ENCODE measurements around the gene PLD1. TPM values are rescaled to one million over a fixed set of nuclear protein-coding genes. Genes with fewer than 3 reads are reported as not detected.

The PLD1 gene
- total RNA-seq, 1 donor from 2014 or later = 8.8 TPM

DNA sequence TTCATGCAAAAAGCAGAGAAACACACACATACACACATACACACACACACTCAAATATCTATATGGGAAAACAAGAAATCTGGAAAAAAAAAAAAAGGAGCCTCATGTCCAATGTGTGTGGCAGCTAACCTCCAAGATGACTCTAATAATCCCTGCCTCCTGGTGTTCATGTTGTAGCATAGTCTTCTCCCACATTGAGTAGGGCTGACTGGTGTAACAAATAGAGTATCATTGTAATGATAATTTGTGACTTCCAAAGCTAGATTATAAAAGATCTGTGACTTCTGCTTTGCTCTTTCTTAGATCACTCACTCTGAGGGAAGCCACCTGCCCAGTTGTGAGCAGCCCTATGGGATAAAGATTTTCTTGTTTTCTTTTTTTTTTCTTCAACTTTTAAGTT is 219.2 kb downstream of the PLD1 start:
- H3K27me3 ChIP-seq = no peaks in the 10 kb centered on the region
- H3K4me1 ChIP-seq = no peaks in the 10 kb centered on the region
- H3K9me3 ChIP-seq = no peaks in the 10 kb centered on the region
- no peak for DNase-seq (ENCODE audit: low spot score in 2 of 2)
- H3K27ac ChIP-seq = no peak overlapping the region
- intact Hi-C loops (cut with DNase I) = no loop called here
- H3K36me3 ChIP-seq = no peaks in the 10 kb centered on the region
- H3K4me3 ChIP-seq = no peak overlapping the region
- TF ChIP-seq, protein P1, sequence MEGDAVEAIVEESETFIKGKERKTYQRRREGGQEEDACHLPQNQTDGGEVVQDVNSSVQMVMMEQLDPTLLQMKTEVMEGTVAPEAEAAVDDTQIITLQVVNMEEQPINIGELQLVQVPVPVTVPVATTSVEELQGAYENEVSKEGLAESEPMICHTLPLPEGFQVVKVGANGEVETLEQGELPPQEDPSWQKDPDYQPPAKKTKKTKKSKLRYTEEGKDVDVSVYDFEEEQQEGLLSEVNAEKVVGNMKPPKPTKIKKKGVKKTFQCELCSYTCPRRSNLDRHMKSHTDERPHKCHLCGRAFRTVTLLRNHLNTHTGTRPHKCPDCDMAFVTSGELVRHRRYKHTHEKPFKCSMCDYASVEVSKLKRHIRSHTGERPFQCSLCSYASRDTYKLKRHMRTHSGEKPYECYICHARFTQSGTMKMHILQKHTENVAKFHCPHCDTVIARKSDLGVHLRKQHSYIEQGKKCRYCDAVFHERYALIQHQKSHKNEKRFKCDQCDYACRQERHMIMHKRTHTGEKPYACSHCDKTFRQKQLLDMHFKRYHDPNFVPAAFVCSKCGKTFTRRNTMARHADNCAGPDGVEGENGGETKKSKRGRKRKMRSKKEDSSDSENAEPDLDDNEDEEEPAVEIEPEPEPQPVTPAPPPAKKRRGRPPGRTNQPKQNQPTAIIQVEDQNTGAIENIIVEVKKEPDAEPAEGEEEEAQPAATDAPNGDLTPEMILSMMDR (IDR thresholded peaks at IDR 0.05) = no peak

DNA sequence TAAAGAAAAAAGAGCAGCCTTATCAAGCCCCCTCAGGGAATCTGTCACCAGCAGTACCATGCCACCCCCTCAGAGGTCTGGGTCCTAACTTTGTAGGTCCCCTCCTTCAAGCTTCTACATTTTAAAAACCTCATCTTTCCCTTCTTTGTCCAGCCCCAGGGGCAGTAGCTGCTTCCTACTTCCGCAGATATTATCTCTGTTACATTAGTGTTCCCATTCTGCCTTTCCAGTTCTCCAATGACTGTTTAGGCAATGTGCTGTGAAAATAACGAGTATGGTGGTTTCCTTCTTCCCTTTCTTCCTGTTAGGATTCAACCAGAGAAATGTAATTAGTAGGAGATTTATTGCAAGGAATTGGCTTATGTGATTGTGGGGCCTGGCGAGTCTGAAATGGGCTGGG is 224.0 kb downstream of the PLD1 start:
- H3K27ac ChIP-seq = no peak overlapping the region
- H3K4me1 ChIP-seq = no peaks in the 10 kb centered on the region
- DNase-seq (ENCODE audit: low spot score in 2 of 2) = no peak
- no peaks in the 10 kb centered on the region for H3K27me3 ChIP-seq
- TF ChIP-seq, protein P1 (IDR thresholded peaks at IDR 0.05) = no peak
- H3K4me3 ChIP-seq = no peak overlapping the region
- H3K9me3 ChIP-seq = no peaks in the 10 kb centered on the region
- H3K36me3 ChIP-seq = no peaks in the 10 kb centered on the region
- intact Hi-C loops (cut with DNase I) = no loop called here

- H3K4me3 ChIP-seq = no peak overlapping the region
- H3K4me1 ChIP-seq = no peaks in the 10 kb centered on the region
- intact Hi-C loops (cut with DNase I) = no loop called here
- DNase-seq (ENCODE audit: low spot score in 2 of 2) = no peak
- H3K36me3 ChIP-seq = no peaks in the 10 kb centered on the region
- H3K9me3 ChIP-seq = no peaks in the 10 kb centered on the region
- TF ChIP-seq, protein P1 (IDR thresholded peaks at IDR 0.05) = no peak
- no peak overlapping the region for H3K27ac ChIP-seq
- H3K27me3 ChIP-seq = no peaks in the 10 kb centered on the region
Observed at GRCh38 chr3:171585039-171585438, 225.2 kb downstream of the PLD1 start.

- TF ChIP-seq, protein P1 (IDR thresholded peaks at IDR 0.05) = no peak
- no peak for DNase-seq (ENCODE audit: low spot score in 2 of 2)
- intact Hi-C loops (cut with DNase I) = no loop called here
Observed at GRCh38 chr3:171584100-171584499, 226.2 kb downstream of the PLD1 start.

GRCh38 chr3:171574556-171575240 is 235.6 kb downstream of the PLD1 start:
- intact Hi-C loops (cut with DNase I) = no loop called here
- Histone ChIP-seq H3K4me3 (no peak overlapping the region), H3K27ac (no peak overlapping the region), H3K27me3 (no peaks in the 10 kb centered on the region), H3K4me1 (no peaks in the 10 kb centered on the region), H3K9me3 (no peaks in the 10 kb centered on the region), H3K36me3 (no peaks in the 10 kb centered on the region)
- no peak for DNase-seq (ENCODE audit: low spot score in 2 of 2)
- TF ChIP-seq, protein P1 (IDR thresholded peaks at IDR 0.05) = no peak

More at GRCh38 chr3:171584100-171584499, 226.2 kb downstream of the PLD1 start:
- Histone ChIP-seq H3K27me3 (no peaks in the 10 kb centered on the region), H3K36me3 (no peaks in the 10 kb centered on the region), H3K4me3 (no peak overlapping the region), H3K9me3 (no peaks in the 10 kb centered on the region), H3K27ac (no peak overlapping the region), H3K4me1 (no peaks in the 10 kb centered on the region)
